Peyer's patch (tissue), 4 donors: ENCODE data around the gene ENG. TPM values are rescaled to one million over a fixed set of nuclear protein-coding genes. Genes with fewer than 3 reads are reported as not detected.

Source experiments
- DNase-seq, 3 donors: peaks; one replicate each; pipeline ENCODE4 v3.0.0-alpha.2; 2017 to 2019
- H3K27ac ChIP-seq, 4 donors: fragments of 200-600 bp; sonication (generic); one replicate each; pipeline ENCODE4 v1.5.1; 2016 to 2019
- H3K27me3 ChIP-seq, 2 donors: fragments of 200-600 bp; sonication (generic); one replicate each; pipeline ENCODE4 v1.5.1; 2019
- H3K36me3 ChIP-seq, 3 donors: fragments of 200-600 bp; sonication (generic); one replicate each; pipeline ENCODE4 v1.5.1; 2016 to 2019
- H3K4me1 ChIP-seq, 4 donors: fragments of 200-600 bp; sonication (generic); one replicate each; pipeline ENCODE4 v1.5.1; 2016 to 2019
- H3K4me3 ChIP-seq, 4 donors: fragments of 200-600 bp; sonication (generic); 1 replicate in 3 of 4; 2 replicates in 1 of 4; pipeline ENCODE4 v1.5.1; 2016 to 2019; ENCODE audit warnings: mild to moderate bottlenecking in 1 of 4
- H3K9me3 ChIP-seq, 4 donors: fragments of 200-600 bp; sonication (generic); one replicate each; pipeline ENCODE4 v1.5.1; 2016 to 2019; ENCODE audit warnings: mild to moderate bottlenecking in 1 of 4
- CTCF ChIP-seq, 6 experiments: fragments of 450-650 bp in 4 of 6; fragments of 200-600 bp in 2 of 6; sonication (generic) in 1 of 6; IDR thresholded peaks; one replicate each; pipeline ENCODE4 v1.5.1; 2017 to 2019; ENCODE audit warnings: antibody characterized with exemption in 6 of 6, mild to moderate bottlenecking in 3 of 6, moderate library complexity in 1 of 6
- POLR2A ChIP-seq, 2 donors: fragments of 450-650 bp; IDR thresholded peaks; one replicate each; pipeline ENCODE4 v1.5.1; 2017; ENCODE audit warnings: antibody characterized with exemption in 2 of 2, mild to moderate bottlenecking in 2 of 2, moderate library complexity in 2 of 2
- total RNA-seq, 4 donors: library from RNA; depleted of rRNA; stranded (reverse); fragments of >200 nt; gene quantifications; one replicate each; pipeline ENCODE4 v1.1.0, GENCODE V29; 2016

ENG gene
- total RNA-seq = 10 to 100 TPM in 3 of 4 donors, 1 to 10 TPM in 1; 7.0 to 49.5 (median 25.0) TPM

DNA sequence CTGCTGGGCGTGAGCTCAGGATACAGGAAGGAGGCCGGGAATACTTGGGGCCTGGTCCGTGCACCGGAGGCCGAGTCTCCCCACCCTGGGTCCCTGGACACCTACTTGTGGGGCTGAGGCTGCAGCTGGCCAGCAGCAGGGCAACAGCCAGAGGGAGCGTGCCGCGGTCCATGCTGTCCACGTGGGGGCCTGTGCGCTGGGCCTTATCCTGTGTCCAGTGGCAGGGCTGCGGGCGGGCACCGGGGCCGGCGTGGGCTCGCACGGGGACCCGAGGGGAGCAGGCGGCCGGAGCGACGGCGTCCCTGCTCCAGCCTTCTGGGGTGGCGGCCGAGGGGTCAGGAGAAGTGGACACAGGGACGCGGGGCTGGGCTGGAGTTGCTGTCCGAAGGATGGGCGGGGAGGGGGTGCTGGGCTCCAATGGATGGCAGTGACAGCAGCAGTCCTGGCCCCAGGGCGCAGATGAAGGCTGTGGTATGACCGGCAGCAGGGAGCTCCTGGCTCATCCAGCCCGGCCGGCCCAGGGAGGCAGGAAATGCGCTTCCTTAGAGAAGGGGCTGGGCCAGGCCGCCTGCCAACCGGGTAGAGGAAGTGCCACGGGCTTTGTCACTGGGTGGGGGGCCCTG lies at the start of gene ENG:
Gene ENG, minus strand, starts transcription at position 475 of the 623 bp plus-strand sequence. Its CDS starts 303 bp downstream, at position 172.
- TF ChIP-seq POLR2A (IDR thresholded peaks at IDR 0.05) (peak in 1 of 2 donors; percentile 26), CTCF (IDR thresholded peaks at IDR 0.05) (no peak)
- peaks cover 0 to 4% (median 0%) of the 10 kb centered on the region in 3 donors for H3K36me3 ChIP-seq
- peaks cover 0 to 35% (median 6%) of the 10 kb centered on the region in 4 donors for H3K4me1 ChIP-seq
- H3K4me3 ChIP-seq = peak within 1 kb of the TSS; percentile 38 to 70 (median 51)
- DNase-seq = peak in 2 of 3 donors; percentile 51 to 78
- H3K9me3 ChIP-seq = peaks cover 0 to 4% (median 2%) of the 10 kb centered on the region in 4 donors
- H3K27ac ChIP-seq = peak within 1 kb of the TSS; percentile 72 to 90 (median 86)
- no peaks in the 10 kb centered on the region for H3K27me3 ChIP-seq

DNA sequence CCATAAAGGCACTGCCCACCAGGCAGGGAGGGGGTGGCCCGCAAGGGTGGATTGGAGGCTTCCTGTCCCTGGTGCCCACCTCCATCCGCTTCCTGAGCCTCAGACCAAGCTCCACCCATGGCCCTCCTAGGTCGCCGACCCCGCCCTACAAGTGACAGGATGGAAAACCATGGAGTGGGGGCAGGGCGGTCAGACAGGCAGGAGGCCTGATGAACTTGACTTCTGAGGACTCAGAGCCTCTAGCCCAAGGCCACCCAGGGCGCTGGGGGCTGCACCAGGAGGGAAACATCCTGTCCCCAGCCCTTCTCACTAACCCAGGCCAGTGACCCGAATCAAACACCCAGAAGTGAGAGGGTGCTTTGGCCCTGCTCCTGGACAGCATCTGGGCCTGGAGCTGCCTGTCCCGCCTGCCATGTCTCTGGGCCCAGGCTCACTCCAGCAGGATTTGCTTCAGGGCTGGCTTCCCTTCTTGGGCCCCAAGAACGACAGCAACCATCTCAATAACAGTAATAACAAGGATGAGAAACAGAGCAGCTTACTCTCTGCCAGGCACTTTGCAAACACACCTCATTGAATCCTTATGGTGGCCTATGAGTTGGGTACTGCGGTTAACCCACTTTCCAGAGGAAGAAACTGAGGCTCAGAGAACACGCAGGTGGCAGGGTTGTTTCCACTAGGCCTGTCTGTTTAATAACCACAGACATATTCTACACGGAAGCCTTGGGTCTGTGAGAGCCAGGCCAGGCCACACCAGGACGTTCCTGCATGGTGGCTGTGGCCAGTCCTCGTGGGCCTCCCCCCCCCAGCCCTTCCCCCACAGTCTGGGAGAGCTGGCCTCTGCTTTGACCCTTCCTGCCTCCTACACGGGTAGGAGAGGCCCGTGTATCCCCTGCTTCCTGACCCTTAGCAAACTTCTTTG lies 49.4 kb upstream of the ENG start:
- peaks cover 0 to 59% (median 54%) of the 10 kb centered on the region in 4 donors for H3K4me1 ChIP-seq
- H3K27ac ChIP-seq = peak overlapping the region; percentile 76 to 96 (median 88)
- peak overlapping the region in 3 of 4 donors; percentile 10 to 34 (median 22) for H3K4me3 ChIP-seq
- H3K27me3 ChIP-seq = no peaks in the 10 kb centered on the region
- peak; percentile 73 to 96 (median 96) for DNase-seq
- no peaks in the 10 kb centered on the region for H3K9me3 ChIP-seq
- peaks cover 0 to 8% (median 0%) of the 10 kb centered on the region in 3 donors for H3K36me3 ChIP-seq
- TF ChIP-seq CTCF (IDR thresholded peaks at IDR 0.05) = no peak
- no peak for TF ChIP-seq POLR2A (IDR thresholded peaks at IDR 0.05)

DNA sequence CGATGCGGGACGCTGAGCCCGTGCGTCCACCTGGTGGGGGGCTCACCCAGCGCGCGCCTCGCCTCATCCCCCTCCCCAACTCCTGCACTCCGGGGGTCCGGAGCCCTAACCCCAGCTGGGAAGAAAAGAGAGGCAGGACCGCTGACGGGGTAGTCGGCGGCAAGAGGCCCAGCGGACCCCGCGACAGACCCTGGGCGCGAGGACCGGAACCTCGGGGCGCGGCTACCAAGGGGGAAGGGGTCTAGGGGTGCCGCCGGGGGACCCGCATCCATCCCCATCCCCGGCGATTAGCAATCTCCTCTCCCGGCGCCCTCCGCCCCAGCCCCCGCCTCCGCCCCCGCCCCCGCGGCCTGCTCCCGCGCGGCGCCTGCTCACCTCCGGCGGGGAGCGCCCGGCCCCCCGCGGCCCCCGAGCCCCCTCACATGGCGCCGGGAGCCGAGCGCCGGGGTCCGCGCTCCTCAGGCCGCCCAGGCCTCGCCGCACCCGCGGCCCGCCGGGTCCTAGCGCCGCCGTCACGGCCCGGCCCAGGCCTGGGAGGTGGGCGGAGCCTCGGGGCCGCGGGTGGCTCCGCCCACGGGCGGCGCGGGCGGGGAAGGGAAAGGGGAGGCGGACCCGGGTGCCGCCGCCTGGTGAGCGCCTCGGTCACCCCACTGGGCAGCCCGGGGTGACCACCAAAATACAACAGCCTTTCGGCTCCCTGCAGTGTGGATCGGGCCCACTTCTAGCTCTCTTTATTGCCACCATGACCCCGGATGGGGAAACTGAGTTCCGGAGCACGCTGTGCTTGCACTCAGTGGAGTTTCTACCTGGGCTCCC lies 44.9 kb upstream of the ENG start, which contains the start of gene ST6GALNAC6:
Gene ST6GALNAC6, minus strand, starts transcription at position 476 of the 816 bp plus-strand sequence. CDS start 1,622 bp downstream, outside the sequence.
- H3K4me3 ChIP-seq = peak within 1 kb of the TSS; percentile 66 to 89 (median 76)
- peak; percentile 70 to 83 (median 78) for DNase-seq
- peaks cover 0 to 59% (median 30%) of the 10 kb centered on the region in 4 donors for H3K4me1 ChIP-seq
- no peaks in the 10 kb centered on the region for H3K27me3 ChIP-seq
- no peaks in the 10 kb centered on the region for H3K9me3 ChIP-seq
- H3K36me3 ChIP-seq = peaks cover 0 to 20% (median 0%) of the 10 kb centered on the region in 3 donors
- no peak for TF ChIP-seq POLR2A (IDR thresholded peaks at IDR 0.05)
- TF ChIP-seq CTCF (IDR thresholded peaks at IDR 0.05) = peak in 1 of 6 experiments; percentile 3
- peak within 1 kb of the TSS; percentile 80 to 91 (median 88) for H3K27ac ChIP-seq

- H3K9me3 ChIP-seq = no peaks in the 10 kb centered on the region
- H3K4me1 ChIP-seq = peaks cover 0 to 51% (median 24%) of the 10 kb centered on the region in 4 donors
- peak in 1 of 3 donors; percentile 57 for DNase-seq
- TF ChIP-seq CTCF (IDR thresholded peaks at IDR 0.05) = no peak
- no peak for TF ChIP-seq POLR2A (IDR thresholded peaks at IDR 0.05)
- peak overlapping the region; percentile 66 to 89 (median 76) for H3K4me3 ChIP-seq
- H3K27me3 ChIP-seq = no peaks in the 10 kb centered on the region
- peaks cover 0 to 27% (median 0%) of the 10 kb centered on the region in 3 donors for H3K36me3 ChIP-seq
- H3K27ac ChIP-seq = peak overlapping the region; percentile 80 to 91 (median 88)
Measured at GRCh38 chr9:127898433-127899127, 44.1 kb upstream of the ENG start.
